NCI-H1436 (cell line): ENCODE measurements around the gene OR4F15.
"Not testable (repeated sequence)": the region's sequence is repeated elsewhere in the genome, so short reads cannot be mapped to it uniquely, and the experiment has no call there.

Experiments used
- DNase-seq: peaks from one replicate; lab custom pipeline; 2025; lab: John Stamatoyannopoulos, UW

The OR4F15 gene

DNA sequence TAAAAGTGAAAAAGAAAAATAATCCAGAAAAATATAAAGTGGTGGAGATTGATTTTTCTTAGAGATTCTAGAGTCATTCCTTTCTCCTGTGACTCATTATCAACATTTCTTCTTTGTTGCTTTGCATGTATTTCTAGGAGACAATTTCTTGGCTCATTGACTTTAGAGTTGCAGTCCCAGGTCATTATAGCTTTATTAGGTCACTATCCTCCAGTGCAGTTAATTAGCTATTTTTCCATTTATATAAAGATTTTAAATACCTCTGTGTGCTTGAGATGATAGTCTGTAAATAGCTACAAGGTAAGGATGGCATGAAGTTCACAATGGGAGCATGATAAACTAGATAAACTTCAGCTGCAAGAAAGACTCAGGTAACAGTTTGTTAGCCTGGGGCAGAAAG, at the start of gene OR4F15:
OR4F15 (plus strand) TSS at position 301 of the 400 bp plus-strand sequence. CDS start 5,985 bp downstream, outside the sequence.
- no peak for DNase-seq

DNA sequence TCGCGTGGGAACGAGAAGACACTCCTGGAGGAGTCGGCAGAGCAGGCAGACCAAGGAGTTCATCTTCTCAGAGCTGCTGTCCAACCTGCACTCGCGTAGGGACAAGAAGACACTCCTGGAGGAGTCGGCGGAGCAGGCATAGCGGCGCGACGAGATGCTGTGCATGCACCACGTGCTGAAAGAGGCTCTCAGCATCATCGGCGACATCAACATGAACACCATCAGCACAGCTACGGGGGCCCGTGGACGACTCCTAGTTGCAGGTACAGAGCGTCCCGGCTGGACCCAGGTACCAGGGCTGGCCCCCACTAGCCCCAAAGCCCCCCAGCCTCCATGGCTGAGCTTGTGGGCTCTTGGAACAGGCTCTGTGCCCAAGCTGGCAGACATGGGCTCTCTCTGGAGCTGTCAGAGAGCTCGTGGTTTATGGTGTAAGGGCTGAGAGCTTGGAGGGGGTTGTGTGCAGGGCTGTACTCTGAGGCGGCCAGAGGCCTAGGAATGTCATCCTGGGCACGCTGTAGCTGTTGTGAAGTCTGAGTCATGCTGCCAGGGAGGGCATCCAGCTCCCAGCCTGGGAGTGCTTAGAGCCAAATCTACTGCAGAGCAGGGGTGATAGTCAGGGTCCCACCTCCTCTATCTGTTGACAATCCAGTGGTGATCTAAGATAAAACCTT, 47.2 kb upstream of the OR4F15 start:
- DNase-seq, result not testable (repeated sequence)

DNA sequence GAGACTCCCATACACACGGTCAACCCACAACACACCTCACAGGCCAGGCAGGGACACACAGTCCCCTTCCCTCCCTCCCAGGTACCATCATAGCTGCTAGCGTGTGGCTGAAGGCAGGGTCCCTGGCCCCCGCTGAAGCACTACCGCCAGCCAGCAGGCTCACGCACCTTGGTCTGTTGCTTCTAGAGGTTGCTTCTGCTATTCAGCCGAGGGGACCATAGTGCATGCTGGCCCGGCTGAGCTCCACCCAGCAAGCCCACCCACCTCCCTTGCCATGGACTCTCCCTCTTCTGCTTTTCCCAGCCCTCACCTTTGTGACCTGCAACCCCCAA, 46.7 kb upstream of the OR4F15 start:
- DNase-seq, result not testable (repeated sequence)

- DNase-seq, result no peak
These were observed 46.1 kb upstream of the OR4F15 start for GRCh38 chr15:101765772-101766456.

GRCh38 chr15:101767083-101767640, 44.8 kb upstream of the OR4F15 start:
- not testable (repeated sequence) for DNase-seq

GRCh38 chr15:101772921-101773320, 39.1 kb upstream of the OR4F15 start:
- no peak for DNase-seq

DNA sequence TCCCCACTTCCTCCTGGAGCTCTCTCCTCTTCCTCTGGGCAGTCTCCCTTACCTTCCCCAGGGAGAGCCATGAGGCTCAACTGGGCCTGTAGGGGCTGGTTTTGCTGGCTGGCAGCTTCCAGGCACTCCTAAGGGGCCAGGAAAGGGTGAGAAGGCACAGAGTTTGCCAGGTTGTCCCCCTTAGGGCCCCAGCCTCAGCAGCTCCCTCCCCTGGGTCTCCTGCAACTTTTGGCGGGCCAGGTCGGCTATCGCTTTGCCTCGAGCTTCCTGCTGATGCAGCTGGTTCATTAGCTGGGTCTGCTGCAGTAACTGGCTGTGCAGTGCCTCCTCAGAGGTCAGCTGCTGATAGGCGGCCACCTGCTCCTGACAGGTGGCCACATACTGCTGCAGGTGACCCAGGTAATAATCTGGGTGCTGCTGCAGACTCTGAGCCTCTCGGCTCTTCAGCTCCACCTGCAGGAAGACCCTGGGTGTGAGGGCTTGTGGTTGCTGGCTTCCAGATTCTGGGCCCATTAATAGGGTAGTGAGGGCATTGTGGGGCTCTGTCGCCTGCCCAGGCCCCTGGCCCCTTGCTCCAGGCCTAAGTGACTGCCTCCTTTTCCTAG, 38.4 kb upstream of the OR4F15 start:
- DNase-seq, result no peak

- no peak for DNase-seq
These were observed 36.9 kb upstream of the OR4F15 start for GRCh38 chr15:101775136-101775535.

GRCh38 chr15:101778576-101778975, 33.4 kb upstream of the OR4F15 start:
- DNase-seq, result not testable (repeated sequence)

GRCh38 chr15:101780225-101780624, 31.8 kb upstream of the OR4F15 start:
- not testable (repeated sequence) for DNase-seq

- no peak for DNase-seq
These were observed 30.1 kb upstream of the OR4F15 start for GRCh38 chr15:101781928-101782327.

DNA sequence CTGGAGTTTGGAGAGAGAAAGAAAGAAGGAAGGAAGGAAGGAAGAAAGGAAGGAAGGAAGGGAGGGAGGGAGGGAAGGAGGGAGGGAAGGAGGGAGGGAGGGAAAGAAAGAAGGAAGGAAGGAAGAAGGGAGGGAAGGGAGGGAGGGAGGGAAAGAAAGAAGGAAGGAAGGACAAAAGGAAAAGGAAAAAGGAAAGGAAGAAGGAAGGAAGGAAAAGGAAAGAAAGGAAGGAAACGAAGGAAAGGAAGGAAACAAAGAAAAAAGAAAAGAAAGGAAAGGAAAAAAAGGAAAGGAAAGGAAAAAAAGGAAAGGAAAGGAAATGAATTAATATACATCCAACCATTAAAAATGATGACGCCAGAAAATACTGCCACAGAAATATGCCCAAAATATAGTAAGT, 27.4 kb upstream of the OR4F15 start:
- DNase-seq, result no peak

DNA sequence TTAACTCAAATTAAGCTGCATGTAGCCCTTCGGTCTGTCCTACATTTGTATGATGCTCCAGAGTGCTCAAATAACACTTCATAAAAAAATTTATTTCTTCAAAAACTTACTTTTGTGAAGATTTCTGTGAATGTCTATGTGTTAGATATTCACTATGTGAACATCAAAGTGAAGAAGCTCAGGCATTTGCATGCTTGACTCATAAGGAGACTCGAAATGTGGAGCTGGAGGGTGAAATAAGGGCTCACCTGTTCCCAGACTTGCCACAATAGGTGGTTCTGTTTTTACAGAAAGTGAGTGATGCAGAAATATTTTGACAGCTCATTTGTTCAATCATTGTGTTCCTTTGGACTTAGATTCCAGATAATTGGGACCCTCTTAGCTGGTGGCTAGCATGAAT, 25.6 kb upstream of the OR4F15 start:
- DNase-seq, result not testable (repeated sequence)

GRCh38 chr15:101788001-101788400, 24.0 kb upstream of the OR4F15 start:
- DNase-seq, result not testable (repeated sequence)

GRCh38 chr15:101788503-101789269, 23.3 kb upstream of the OR4F15 start:
- not testable (repeated sequence) for DNase-seq

DNA sequence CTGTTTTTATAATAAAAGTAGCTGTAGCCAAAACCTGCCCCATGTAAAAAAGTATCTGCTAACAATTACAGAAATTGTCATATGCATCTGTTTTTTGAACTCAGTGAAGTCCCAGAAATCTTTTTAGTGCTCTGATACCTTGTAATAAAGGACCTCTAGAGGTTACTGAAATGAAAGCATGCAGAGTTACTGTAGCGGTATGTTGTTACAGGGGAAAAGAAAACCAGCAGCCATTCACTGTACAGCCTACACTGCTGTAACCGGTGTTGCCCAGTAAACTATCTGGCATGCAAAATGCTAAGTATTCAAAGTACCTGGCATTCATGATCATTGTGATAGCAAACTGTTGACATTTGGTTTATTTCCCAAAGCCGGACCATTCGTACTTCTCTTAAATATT, 21.3 kb upstream of the OR4F15 start:
- not testable (repeated sequence) for DNase-seq

DNA sequence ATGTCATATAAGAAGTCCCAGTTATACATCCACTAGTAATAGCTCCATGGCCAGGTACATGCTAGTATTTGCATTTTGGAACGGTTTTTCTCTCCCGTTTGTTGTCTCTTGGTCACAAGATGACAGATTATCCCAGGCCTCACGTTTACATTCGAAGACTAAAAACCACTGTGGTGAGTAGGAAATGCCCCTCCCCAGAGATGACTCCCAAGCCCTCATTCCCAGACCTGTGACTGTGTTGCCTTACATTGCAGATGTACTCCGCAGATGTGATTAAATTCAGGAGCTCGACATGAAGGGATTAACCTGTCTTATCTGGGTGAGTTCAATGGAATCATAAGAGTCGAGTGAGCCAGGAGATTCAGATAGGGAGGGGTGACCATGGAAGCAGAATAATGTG, 18.0 kb upstream of the OR4F15 start:
- not testable (repeated sequence) for DNase-seq

DNA sequence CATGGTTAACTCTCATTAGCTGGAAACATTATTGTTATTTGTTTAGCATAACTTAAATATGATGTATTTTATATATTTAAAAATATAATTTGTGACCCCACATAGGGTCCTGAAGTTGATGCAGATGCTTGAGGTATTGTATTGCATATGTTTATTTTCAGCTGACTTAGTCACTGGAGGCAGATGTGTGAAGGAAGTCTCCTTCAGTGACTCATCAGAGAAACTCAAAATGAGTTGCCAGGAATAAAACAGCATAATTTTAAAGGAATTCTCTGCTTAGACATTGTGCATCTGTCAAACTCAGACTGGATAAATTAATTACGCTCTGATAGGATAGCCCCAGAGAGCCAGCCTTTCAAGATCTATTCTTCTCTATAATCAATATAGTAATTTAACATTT, 16.5 kb upstream of the OR4F15 start:
- DNase-seq, result no peak

DNA sequence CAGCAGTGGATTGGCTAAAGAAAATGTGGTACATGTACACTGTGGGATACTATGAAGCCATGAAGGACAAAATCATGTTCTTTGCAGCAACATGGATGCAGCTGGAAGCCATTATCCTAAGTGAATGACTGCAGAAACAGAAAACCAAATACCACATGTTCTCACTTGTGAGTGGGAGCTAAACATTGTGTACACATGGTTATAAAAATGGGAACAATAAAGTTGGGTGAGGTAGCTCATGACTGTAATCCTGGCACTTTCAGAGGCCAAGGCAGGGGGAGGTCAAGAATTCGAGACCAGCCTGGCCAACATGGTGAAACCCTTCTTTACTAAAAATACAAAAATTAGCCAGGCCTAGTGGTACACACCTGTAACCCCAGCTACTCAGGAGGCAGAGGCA, 12.3 kb upstream of the OR4F15 start:
- no peak for DNase-seq

DNA sequence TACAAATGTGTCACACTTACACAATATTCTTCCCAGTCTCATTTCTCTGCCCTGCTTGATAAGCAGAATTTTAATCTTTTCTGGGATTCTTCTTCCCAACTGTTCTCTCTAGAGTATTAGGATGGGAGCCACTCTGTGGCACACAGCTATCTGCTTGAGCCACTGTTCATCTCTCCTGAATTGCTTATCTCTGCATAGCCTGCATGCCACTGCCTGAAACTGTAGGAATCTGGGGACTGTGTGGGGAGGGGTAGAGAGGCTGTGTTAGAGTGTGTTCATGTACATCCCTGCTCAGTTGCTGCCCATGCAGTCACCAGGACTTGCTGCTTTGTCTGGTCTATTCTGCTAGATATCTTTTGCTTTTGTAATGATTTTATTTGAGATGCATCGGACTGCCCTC, 11.0 kb upstream of the OR4F15 start:
- DNase-seq, result no peak

- no peak for DNase-seq
These were observed 8.8 kb upstream of the OR4F15 start, which contains the start of gene OR4F6 for GRCh38 chr15:101803209-101803608. TSS of gene OR4F6 (plus strand) at chr15:101803509. CDS start at chr15:101805720, 2,211 bp downstream.

DNA sequence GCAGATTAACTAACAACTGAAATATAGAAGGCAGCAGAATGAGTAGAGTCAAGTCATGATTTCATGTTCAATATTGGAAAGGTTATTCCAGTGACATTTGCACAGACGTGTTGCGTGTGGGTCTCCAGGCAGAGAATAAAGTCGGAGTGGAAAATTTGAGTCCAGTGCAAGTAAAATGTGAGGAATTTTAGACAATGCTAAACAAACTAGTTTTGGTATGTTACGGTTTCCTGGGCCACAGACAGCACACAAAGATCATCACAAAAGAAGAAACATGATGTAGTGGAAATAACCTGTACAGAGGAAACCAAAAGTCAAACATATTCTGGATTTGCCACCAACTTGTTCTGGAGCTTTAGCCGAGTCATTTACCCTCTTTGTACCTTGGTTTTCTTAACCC, 8.3 kb upstream of the OR4F15 start:
- DNase-seq, result no peak
